Stomach (tissue), 9 donors: ENCODE measurements around the gene SLC25A28. TPM values are rescaled to one million over a fixed set of nuclear protein-coding genes. Genes with fewer than 3 reads are reported as not detected.
"Not testable (repeated sequence)": the region's sequence is repeated elsewhere in the genome, so short reads cannot be mapped to it uniquely, and the experiment has no call there.

Experiments used
- DNase-seq, 2 donors: peaks; one replicate each; pipeline versions ENCODE4 v3.0.0 to v3.0.0-alpha.2; 2013 to 2019
- H3K27ac ChIP-seq, 5 donors: fragments of 200-600 bp in 4 of 5; sonication (generic) in 4 of 5; one replicate each; pipeline ENCODE4 v1.5.1; 2013 to 2019; ENCODE audit warnings: mild to moderate bottlenecking in 1 of 5, moderate library complexity in 1 of 5
- H3K27me3 ChIP-seq, 3 donors: fragments of 200-600 bp; sonication (generic); one replicate each; pipeline ENCODE4 v1.5.1; 2017 to 2019; ENCODE audit warnings: mixed run types in 1 of 3
- H3K36me3 ChIP-seq, 4 donors: fragments of 200-600 bp; sonication (generic); 1 replicate in 3 of 4; 2 replicates in 1 of 4; pipeline ENCODE4 v1.5.1; 2016 to 2019
- H3K4me1 ChIP-seq, 4 donors: fragments of 200-600 bp; sonication (generic); one replicate each; pipeline ENCODE4 v1.5.1; 2016 to 2019
- H3K4me3 ChIP-seq, 4 donors: fragments of 200-600 bp; sonication (generic) in 3 of 4; one replicate each; pipeline ENCODE4 v1.5.1; 2016 to 2019; ENCODE audit warnings: mild to moderate bottlenecking in 1 of 4
- H3K9me3 ChIP-seq, 4 donors: fragments of 200-600 bp; sonication (generic); one replicate each; pipeline ENCODE4 v1.5.1; 2016 to 2019
- CTCF ChIP-seq, 7 experiments: fragments of 450-650 bp in 4 of 7; fragments of 200-600 bp in 3 of 7; sonication (generic) in 3 of 7; IDR thresholded peaks; one replicate each; pipeline ENCODE4 v1.5.1; 2016 to 2019; ENCODE audit warnings: antibody characterized with exemption in 7 of 7, control low read depth in 2 of 7, mild to moderate bottlenecking in 1 of 7
- EP300 ChIP-seq: sonication (generic); formaldehyde crosslinking; IDR thresholded peaks from one replicate; pipeline ENCODE4 v1.6.1; 2017; ENCODE audit warnings: antibody characterized with exemption
- POLR2A ChIP-seq, 4 donors: fragments of 450-650 bp; IDR thresholded peaks; one replicate each; pipeline ENCODE4 v1.6.1; 2016; ENCODE audit warnings: antibody characterized with exemption in 4 of 4, control low read depth in 2 of 4, mild to moderate bottlenecking in 1 of 4, moderate library complexity in 1 of 4
- POLR2AphosphoS5 ChIP-seq, 3 donors: sonication (generic); formaldehyde crosslinking; IDR thresholded peaks; one replicate each; pipeline ENCODE4 v1.6.1; 2016; ENCODE audit warnings: antibody characterized with exemption in 3 of 3
- WGBS, 5 donors: extraction: QIAGEN DNeasy Blood & Tissue Kit in 3 of 5; methylation state at CpG; one replicate each; pipeline versions ENCODE4 v1.1.5 to v1.1.7; 2013 to 2018; 5-methylcytosine and 5-hydroxymethylcytosine counted together
- intact Hi-C: fragments of 100-400 bp; cut with DNase I; formaldehyde crosslinking; loops from one replicate; pipeline ENCODE4 v1.15.1; 2023; ENCODE audit warnings: low total_unique reads
- polyA plus RNA-seq, 3 donors: library from polyadenylated mRNA; stranded (reverse); fragments of 200-250 nt; gene quantifications; one replicate each; pipeline ENCODE4 v1.2.3, GENCODE V29; 2013
- total RNA-seq, 5 donors: library from RNA; depleted of rRNA; stranded (reverse); fragments of >200 nt; gene quantifications; one replicate each; pipeline versions ENCODE4 v1.1.0 to v1.2.3, GENCODE V29; 2014 to 2016
- donor health status: healthy with polysubstance abuse.
- donor health status: Bipolar disorder and iron deficiency.
- donor health status: healthy.

The SLC25A28 gene
- total and polyA plus RNA-seq, 8 donors, result 7.5 to 225 (median 53.9) TPM

- Histone ChIP-seq H3K27ac (no peak overlapping the region), H3K9me3 (no peaks in the 10 kb centered on the region), H3K27me3 (no peaks in the 10 kb centered on the region), H3K36me3 (no peaks in the 10 kb centered on the region), H3K4me3 (no peak overlapping the region), H3K4me1 (no peaks in the 10 kb centered on the region)
- DNase-seq, result peak; percentile 58 to 76
- TF ChIP-seq EP300 (no peak), POLR2AphosphoS5 (IDR thresholded peaks at IDR 0.05) (no peak), CTCF (IDR thresholded peaks at IDR 0.05) (peak in 4 of 7 experiments; percentile 16 to 57 (median 28))
- 7 to 20% (median 13%) methylated on average over 2 of the region's 2 CpGs for WGBS, 5 donors
- intact Hi-C loops, result loop anchor here (10.0 kb wide), 1 partner anchor 84 kb away; no protein-coding TSS in a partner anchor
Observed at GRCh38 chr10:99630433-99630832, 10.2 kb upstream of the SLC25A28 start.

- H3K4me1 ChIP-seq, result no peaks in the 10 kb centered on the region
- intact Hi-C loops, result no loop called here
- 57 to 88% (median 62%) methylated on average over 2 to 3 of the region's 3 CpGs for WGBS, 5 donors
Observed at GRCh38 chr10:99629625-99629978, 9.4 kb upstream of the SLC25A28 start.

GRCh38 chr10:99628923-99629624 lies 8.8 kb upstream of the SLC25A28 start:
- no peaks in the 10 kb centered on the region for H3K36me3 ChIP-seq
- TF ChIP-seq POLR2A (IDR thresholded peaks at IDR 0.05) (no peak), CTCF (IDR thresholded peaks at IDR 0.05) (no peak), POLR2AphosphoS5 (IDR thresholded peaks at IDR 0.05) (no peak), EP300 (no peak)
- no peak for DNase-seq
- no peaks in the 10 kb centered on the region for H3K27me3 ChIP-seq
- 68 to 90% (median 80%) methylated on average over 1 of the region's 1 CpG for WGBS, 5 donors
- no peak overlapping the region for H3K4me3 ChIP-seq
- no peaks in the 10 kb centered on the region for H3K9me3 ChIP-seq
- intact Hi-C loops, result no loop called here
- no peaks in the 10 kb centered on the region for H3K4me1 ChIP-seq
- no peak overlapping the region for H3K27ac ChIP-seq

More at GRCh38 chr10:99629625-99629978, 9.4 kb upstream of the SLC25A28 start:
- H3K4me3 ChIP-seq, result no peak overlapping the region
- no peak for DNase-seq
- no peaks in the 10 kb centered on the region for H3K27me3 ChIP-seq
- TF ChIP-seq POLR2AphosphoS5 (IDR thresholded peaks at IDR 0.05) (no peak), CTCF (IDR thresholded peaks at IDR 0.05) (no peak), EP300 (no peak), POLR2A (IDR thresholded peaks at IDR 0.05) (no peak)
- no peak overlapping the region for H3K27ac ChIP-seq
- no peaks in the 10 kb centered on the region for H3K9me3 ChIP-seq
- no peaks in the 10 kb centered on the region for H3K36me3 ChIP-seq

GRCh38 chr10:99625124-99625523 lies 4.9 kb upstream of the SLC25A28 start:
- intact Hi-C loops, H3K4me3 ChIP-seq, DNase-seq, H3K27me3 ChIP-seq, H3K36me3 ChIP-seq, H3K27ac ChIP-seq, H3K9me3 ChIP-seq: not testable (repeated sequence)
- H3K4me1 ChIP-seq, result peaks cover 4 to 10% (median 9%) of the 10 kb centered on the region in 4 donors
- 0 to 86% (median 63%) methylated on average over 1 to 3 of the region's 3 CpGs for WGBS, 5 donors

GRCh38 chr10:99623919-99624318 lies 3.7 kb upstream of the SLC25A28 start:
- intact Hi-C loops, result no loop called here
- TF ChIP-seq CTCF (IDR thresholded peaks at IDR 0.05) (no peak), POLR2AphosphoS5 (IDR thresholded peaks at IDR 0.05) (no peak), EP300 (no peak), POLR2A (IDR thresholded peaks at IDR 0.05) (no peak)
- no peak overlapping the region for H3K27ac ChIP-seq
- H3K4me1 ChIP-seq, result peaks cover 4 to 18% (median 16%) of the 10 kb centered on the region in 4 donors
- no peaks in the 10 kb centered on the region for H3K9me3 ChIP-seq
- H3K4me3 ChIP-seq, result no peak overlapping the region
- H3K36me3 ChIP-seq, result no peaks in the 10 kb centered on the region
- no peak for DNase-seq
- no peaks in the 10 kb centered on the region for H3K27me3 ChIP-seq
